22Rv1 (cell line): ENCODE data around the gene PGK1.

Experiments used
- ZFX ChIP-seq: fragments of 450-650 bp; IDR thresholded peaks from 2 replicates; pipeline ENCODE4 v1.6.1; 2017; ENCODE audit warnings: antibody characterized with exemption, borderline replicate concordance
- TF ChIP-seq, protein P1 (sequence below): fragments of 450-650 bp; IDR thresholded peaks from 2 replicates; pipeline ENCODE4 v1.5.1; 2017; ENCODE audit warnings: mild to moderate bottlenecking

DNA sequence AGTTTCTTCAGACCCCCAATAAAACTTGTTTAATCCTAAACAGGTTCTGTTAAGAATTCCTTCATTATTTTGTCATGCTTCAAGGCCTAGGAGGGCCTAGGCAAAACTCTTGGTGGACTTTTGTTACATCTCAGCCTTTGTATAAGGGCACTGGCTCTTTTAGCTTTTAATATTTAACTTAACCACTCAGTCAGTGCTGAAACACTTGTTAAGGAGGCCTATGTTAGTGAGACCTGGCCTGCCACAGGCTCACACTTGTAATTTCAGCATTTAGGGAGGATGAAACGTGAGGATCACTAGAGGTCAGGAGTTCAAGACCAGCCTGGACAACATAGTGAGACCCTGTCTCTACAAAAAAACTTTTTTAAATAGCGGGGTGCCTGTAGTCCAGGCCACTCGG, 32.7 kb upstream of the PGK1 start:
- TF ChIP-seq, protein P1, sequence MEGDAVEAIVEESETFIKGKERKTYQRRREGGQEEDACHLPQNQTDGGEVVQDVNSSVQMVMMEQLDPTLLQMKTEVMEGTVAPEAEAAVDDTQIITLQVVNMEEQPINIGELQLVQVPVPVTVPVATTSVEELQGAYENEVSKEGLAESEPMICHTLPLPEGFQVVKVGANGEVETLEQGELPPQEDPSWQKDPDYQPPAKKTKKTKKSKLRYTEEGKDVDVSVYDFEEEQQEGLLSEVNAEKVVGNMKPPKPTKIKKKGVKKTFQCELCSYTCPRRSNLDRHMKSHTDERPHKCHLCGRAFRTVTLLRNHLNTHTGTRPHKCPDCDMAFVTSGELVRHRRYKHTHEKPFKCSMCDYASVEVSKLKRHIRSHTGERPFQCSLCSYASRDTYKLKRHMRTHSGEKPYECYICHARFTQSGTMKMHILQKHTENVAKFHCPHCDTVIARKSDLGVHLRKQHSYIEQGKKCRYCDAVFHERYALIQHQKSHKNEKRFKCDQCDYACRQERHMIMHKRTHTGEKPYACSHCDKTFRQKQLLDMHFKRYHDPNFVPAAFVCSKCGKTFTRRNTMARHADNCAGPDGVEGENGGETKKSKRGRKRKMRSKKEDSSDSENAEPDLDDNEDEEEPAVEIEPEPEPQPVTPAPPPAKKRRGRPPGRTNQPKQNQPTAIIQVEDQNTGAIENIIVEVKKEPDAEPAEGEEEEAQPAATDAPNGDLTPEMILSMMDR, result no peak
- no peak for TF ChIP-seq ZFX
